ENCODE data around the gene TBC1D9.

Gene TBC1D9

DNA sequence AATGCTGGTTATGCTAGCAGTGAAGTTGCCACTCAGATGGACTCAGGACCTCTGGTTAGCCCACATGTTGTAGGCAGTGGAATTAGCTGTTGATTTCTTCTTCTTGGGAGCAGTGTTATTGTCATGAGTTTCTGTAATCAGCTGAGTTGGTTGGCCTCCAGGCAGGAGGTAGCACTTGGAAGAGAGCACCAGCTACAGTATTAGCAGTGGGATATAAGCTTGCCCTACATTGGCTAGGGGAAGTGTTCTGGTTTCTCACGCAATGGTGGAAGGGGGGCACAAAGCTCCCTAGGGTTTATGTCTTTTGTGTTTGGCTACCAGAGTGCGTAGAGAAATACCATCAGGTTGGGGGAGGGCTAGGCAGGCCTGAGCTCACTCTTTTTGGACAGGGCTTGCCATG, 153.5 kb downstream of the TBC1D9 start:
- H3K4me2 ChIP-seq (ENCODE audit: low read length): no peak overlapping the region
- WGBS (ENCODE audit: extremely low coverage, insufficient coverage, low lambda C conversion rate): no CpG with 5 or more reads among the region's 2 CpGs
- H2BK5ac ChIP-seq (ENCODE audit: low read length): no peak overlapping the region
- H4K5ac ChIP-seq (ENCODE audit: low read length): no peak overlapping the region
- no peaks in the 10 kb centered on the region for H3K79me1 ChIP-seq (ENCODE audit: low read length)
- H3K79me2 ChIP-seq (ENCODE audit: control insufficient read depth, insufficient read depth, low read length): no peaks in the 10 kb centered on the region
- no peak overlapping the region for H3K18ac ChIP-seq (ENCODE audit: low read length)
- no peak overlapping the region for H3K4ac ChIP-seq (ENCODE audit: low read depth, low read length)
- H3K4me3 ChIP-seq (ENCODE audit: low read length): no peak overlapping the region
- H2AK5ac ChIP-seq (ENCODE audit: low read length): no peak overlapping the region
- no peak for DNase-seq
- no peaks in the 10 kb centered on the region for H3K27me3 ChIP-seq (ENCODE audit: insufficient read depth, low read length, poor library complexity)
- no peak overlapping the region for H3K56ac ChIP-seq (ENCODE audit: low read length)
- H3K36me3 ChIP-seq (ENCODE audit: control insufficient read depth, insufficient read depth, low read length): no peaks in the 10 kb centered on the region
- no peak overlapping the region for H4K8ac ChIP-seq (ENCODE audit: low read depth, low read length)
- H2BK15ac ChIP-seq (replicated peaks; ENCODE audit: low read depth): no peak overlapping the region
- no peak overlapping the region for H3K9ac ChIP-seq (ENCODE audit: low read length)
- no peak overlapping the region for H3K27ac ChIP-seq (ENCODE audit: low read depth, low read length)
- no peak overlapping the region for H3K23ac ChIP-seq (ENCODE audit: low read length)
- H2BK120ac ChIP-seq (ENCODE audit: low read depth, low read length): no peak overlapping the region
- peaks cover 4% of the 10 kb centered on the region for H3K4me1 ChIP-seq (ENCODE audit: control insufficient read depth, low read depth, low read length)

DNA sequence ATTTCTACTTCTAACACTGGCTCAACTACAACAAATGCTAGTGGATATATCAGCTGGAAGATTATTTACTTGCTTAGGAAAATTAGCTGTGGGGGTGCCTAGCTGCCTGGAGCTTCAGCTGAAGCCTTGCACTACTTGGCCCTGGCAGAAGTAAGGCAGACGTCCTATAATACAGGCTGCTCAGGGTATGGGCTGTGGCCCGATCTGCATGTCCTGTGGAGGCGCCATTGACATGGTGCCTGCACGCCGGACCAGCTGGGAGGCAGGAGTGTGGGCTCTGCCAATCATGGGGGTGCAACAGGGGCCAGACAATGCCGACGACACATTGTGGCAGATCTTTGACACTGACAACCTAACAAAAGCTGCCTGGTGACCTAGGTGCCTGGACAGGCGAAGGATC, 155.8 kb downstream of the TBC1D9 start:
- DNase-seq: no peak
- Histone ChIP-seq H3K23ac (ENCODE audit: low read length) (no peak overlapping the region), H3K36me3 (ENCODE audit: control insufficient read depth, insufficient read depth, low read length) (no peaks in the 10 kb centered on the region), H3K4me3 (ENCODE audit: low read length) (no peak overlapping the region), H3K9ac (ENCODE audit: low read length) (no peak overlapping the region), H3K4ac (ENCODE audit: low read depth, low read length) (no peak overlapping the region), H3K79me1 (ENCODE audit: low read length) (no peaks in the 10 kb centered on the region), H3K79me2 (ENCODE audit: control insufficient read depth, insufficient read depth, low read length) (no peaks in the 10 kb centered on the region), H3K4me2 (ENCODE audit: low read length) (no peak overlapping the region), H3K18ac (ENCODE audit: low read length) (no peak overlapping the region), H2BK15ac (replicated peaks; ENCODE audit: low read depth) (no peak overlapping the region), H4K8ac (ENCODE audit: low read depth, low read length) (no peak overlapping the region), H2BK120ac (ENCODE audit: low read depth, low read length) (no peak overlapping the region), H3K56ac (ENCODE audit: low read length) (no peak overlapping the region), H4K5ac (ENCODE audit: low read length) (no peak overlapping the region), H2BK5ac (ENCODE audit: low read length) (no peak overlapping the region), H3K27me3 (ENCODE audit: insufficient read depth, low read length, poor library complexity) (no peaks in the 10 kb centered on the region), H3K27ac (ENCODE audit: low read depth, low read length) (no peak overlapping the region), H3K4me1 (ENCODE audit: control insufficient read depth, low read depth, low read length) (peaks cover 4% of the 10 kb centered on the region), H2AK5ac (ENCODE audit: low read length) (no peak overlapping the region)
- no CpG with 5 or more reads among the region's 8 CpGs for WGBS (ENCODE audit: extremely low coverage, insufficient coverage, low lambda C conversion rate)

DNA sequence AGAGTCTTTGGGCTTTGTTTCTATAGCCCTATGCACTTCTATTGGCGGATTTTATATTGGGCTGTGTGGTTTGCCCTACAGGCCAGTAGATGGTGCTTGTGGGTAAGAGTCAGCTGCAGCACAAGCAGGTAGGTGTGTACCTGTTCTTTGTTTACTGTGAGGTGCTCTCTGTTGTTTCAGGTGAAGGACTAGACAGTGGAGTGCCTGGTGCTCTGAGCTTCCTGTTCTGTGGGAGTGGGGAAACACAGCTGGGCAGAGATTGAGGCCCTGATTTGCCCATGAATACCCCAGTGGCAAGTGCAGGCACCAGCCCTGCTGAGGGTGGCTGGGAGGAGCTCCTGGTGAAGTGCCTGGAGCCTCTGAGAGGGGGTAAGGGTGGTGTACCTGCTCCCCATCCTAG, 161.1 kb downstream of the TBC1D9 start:
- Histone ChIP-seq H3K23ac (ENCODE audit: low read length) (no peak overlapping the region), H3K18ac (ENCODE audit: low read length) (no peak overlapping the region), H3K9ac (ENCODE audit: low read length) (no peak overlapping the region), H2BK5ac (ENCODE audit: low read length) (no peak overlapping the region), H3K4me1 (ENCODE audit: control insufficient read depth, low read depth, low read length) (no peaks in the 10 kb centered on the region), H3K79me1 (ENCODE audit: low read length) (no peaks in the 10 kb centered on the region), H4K8ac (ENCODE audit: low read depth, low read length) (no peak overlapping the region), H2BK120ac (ENCODE audit: low read depth, low read length) (no peak overlapping the region), H3K27ac (ENCODE audit: low read depth, low read length) (no peak overlapping the region), H3K27me3 (ENCODE audit: insufficient read depth, low read length, poor library complexity) (no peaks in the 10 kb centered on the region), H4K5ac (ENCODE audit: low read length) (no peak overlapping the region), H3K36me3 (ENCODE audit: control insufficient read depth, insufficient read depth, low read length) (no peaks in the 10 kb centered on the region), H2AK5ac (ENCODE audit: low read length) (no peak overlapping the region), H3K79me2 (ENCODE audit: control insufficient read depth, insufficient read depth, low read length) (no peaks in the 10 kb centered on the region), H2BK15ac (replicated peaks; ENCODE audit: low read depth) (no peak overlapping the region), H3K4ac (ENCODE audit: low read depth, low read length) (no peak overlapping the region), H3K56ac (ENCODE audit: low read length) (no peak overlapping the region), H3K4me3 (ENCODE audit: low read length) (no peak overlapping the region), H3K4me2 (ENCODE audit: low read length) (no peak overlapping the region)
- no CpG with 5 or more reads among the region's 1 CpG for WGBS (ENCODE audit: extremely low coverage, insufficient coverage, low lambda C conversion rate)
- DNase-seq: peak; percentile 79

DNA sequence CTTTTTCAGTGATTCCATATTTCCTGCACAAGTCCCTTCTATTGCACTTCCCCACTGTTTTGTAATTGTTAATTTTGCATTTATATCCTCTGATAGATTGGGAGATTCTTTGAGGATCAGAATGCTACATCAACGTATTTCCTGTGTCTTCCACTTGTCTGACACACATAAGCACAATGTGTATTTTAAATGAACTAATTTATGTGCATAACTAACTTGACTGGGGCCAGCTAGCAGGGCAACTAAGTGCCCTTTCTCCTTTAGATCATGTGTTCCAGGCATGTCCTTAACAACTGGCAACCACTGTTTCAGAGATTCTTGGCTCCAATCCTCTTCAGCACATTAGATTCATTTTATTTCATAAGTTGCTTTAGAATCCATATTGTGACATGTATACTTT, 171.7 kb downstream of the TBC1D9 start:
- WGBS (ENCODE audit: extremely low coverage, insufficient coverage, low lambda C conversion rate): no CpG with 5 or more reads among the region's 1 CpG
- no peak overlapping the region for H2BK15ac ChIP-seq (replicated peaks; ENCODE audit: low read depth)
- DNase-seq: no peak
- no peak overlapping the region for H3K23ac ChIP-seq (ENCODE audit: low read length)
- no peak overlapping the region for H3K18ac ChIP-seq (ENCODE audit: low read length)
- no peaks in the 10 kb centered on the region for H3K27me3 ChIP-seq (ENCODE audit: insufficient read depth, low read length, poor library complexity)
- H4K5ac ChIP-seq (ENCODE audit: low read length): no peak overlapping the region
- H3K4me2 ChIP-seq (ENCODE audit: low read length): no peak overlapping the region
- H3K79me2 ChIP-seq (ENCODE audit: control insufficient read depth, insufficient read depth, low read length): no peaks in the 10 kb centered on the region
- H3K4me3 ChIP-seq (ENCODE audit: low read length): no peak overlapping the region
- H4K8ac ChIP-seq (ENCODE audit: low read depth, low read length): no peak overlapping the region
- no peak overlapping the region for H3K9ac ChIP-seq (ENCODE audit: low read length)
- H2BK5ac ChIP-seq (ENCODE audit: low read length): no peak overlapping the region
- no peaks in the 10 kb centered on the region for H3K79me1 ChIP-seq (ENCODE audit: low read length)
- H3K56ac ChIP-seq (ENCODE audit: low read length): no peak overlapping the region
- no peak overlapping the region for H2BK120ac ChIP-seq (ENCODE audit: low read depth, low read length)
- H2AK5ac ChIP-seq (ENCODE audit: low read length): no peak overlapping the region
- no peak overlapping the region for H3K27ac ChIP-seq (ENCODE audit: low read depth, low read length)
- H3K4ac ChIP-seq (ENCODE audit: low read depth, low read length): no peak overlapping the region
- H3K36me3 ChIP-seq (ENCODE audit: control insufficient read depth, insufficient read depth, low read length): no peaks in the 10 kb centered on the region
- H3K4me1 ChIP-seq (ENCODE audit: control insufficient read depth, low read depth, low read length): no peaks in the 10 kb centered on the region

DNA sequence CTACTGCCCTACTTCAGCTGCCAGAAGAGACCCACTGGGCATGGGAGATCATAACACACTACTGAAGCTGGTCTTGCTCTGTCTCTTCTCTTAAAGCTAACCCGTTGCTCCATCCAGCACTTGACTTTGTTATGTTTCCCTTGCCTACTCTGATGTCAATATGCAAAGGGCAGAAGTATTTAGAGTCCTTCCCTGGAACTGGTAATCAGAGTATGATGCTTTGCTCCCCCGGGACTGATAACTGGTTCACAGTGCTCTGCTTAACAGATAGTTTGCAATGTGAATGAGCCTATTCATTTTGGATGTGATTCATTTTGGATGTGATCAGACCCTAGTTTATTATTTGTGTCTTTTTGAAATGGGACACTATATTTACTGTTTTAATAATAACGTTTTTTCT, 175.1 kb downstream of the TBC1D9 start:
- H2BK5ac ChIP-seq (ENCODE audit: low read length): no peak overlapping the region
- H3K4me3 ChIP-seq (ENCODE audit: low read length): no peak overlapping the region
- no peaks in the 10 kb centered on the region for H3K79me2 ChIP-seq (ENCODE audit: control insufficient read depth, insufficient read depth, low read length)
- H2BK120ac ChIP-seq (ENCODE audit: low read depth, low read length): no peak overlapping the region
- H3K18ac ChIP-seq (ENCODE audit: low read length): no peak overlapping the region
- H3K9ac ChIP-seq (ENCODE audit: low read length): no peak overlapping the region
- no peak overlapping the region for H3K23ac ChIP-seq (ENCODE audit: low read length)
- H3K4ac ChIP-seq (ENCODE audit: low read depth, low read length): no peak overlapping the region
- H3K79me1 ChIP-seq (ENCODE audit: low read length): no peaks in the 10 kb centered on the region
- H3K4me1 ChIP-seq (ENCODE audit: control insufficient read depth, low read depth, low read length): no peaks in the 10 kb centered on the region
- H3K27ac ChIP-seq (ENCODE audit: low read depth, low read length): no peak overlapping the region
- no peak overlapping the region for H2AK5ac ChIP-seq (ENCODE audit: low read length)
- H3K4me2 ChIP-seq (ENCODE audit: low read length): no peak overlapping the region
- no peaks in the 10 kb centered on the region for H3K36me3 ChIP-seq (ENCODE audit: control insufficient read depth, insufficient read depth, low read length)
- H3K56ac ChIP-seq (ENCODE audit: low read length): no peak overlapping the region
- WGBS (ENCODE audit: extremely low coverage, insufficient coverage, low lambda C conversion rate): no CpG with 5 or more reads among the region's 3 CpGs
- DNase-seq: no peak
- H3K27me3 ChIP-seq (ENCODE audit: insufficient read depth, low read length, poor library complexity): no peaks in the 10 kb centered on the region
- H2BK15ac ChIP-seq (replicated peaks; ENCODE audit: low read depth): no peak overlapping the region
- no peak overlapping the region for H4K8ac ChIP-seq (ENCODE audit: low read depth, low read length)
- H4K5ac ChIP-seq (ENCODE audit: low read length): no peak overlapping the region

DNA sequence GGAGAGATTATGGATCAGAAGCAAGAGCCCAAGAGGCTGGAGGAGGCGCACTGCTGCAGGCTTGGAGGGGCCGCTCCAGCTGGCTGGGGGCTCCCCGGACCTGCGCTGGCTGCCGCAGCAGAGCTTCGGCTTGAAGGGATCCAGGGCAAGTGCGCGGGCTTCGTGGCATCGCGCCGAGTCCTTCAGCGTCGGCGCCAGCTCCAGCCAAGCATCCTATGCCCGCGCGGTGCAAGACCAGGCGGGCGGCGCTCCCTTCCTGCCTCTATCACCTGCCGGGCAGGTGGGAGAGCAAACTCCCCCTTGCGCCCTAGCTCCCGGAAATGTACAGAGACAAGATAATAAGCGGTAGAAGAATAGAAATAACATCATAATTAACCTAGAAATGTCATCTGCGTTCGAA, 176.9 kb downstream of the TBC1D9 start:
- Histone ChIP-seq H3K79me2 (ENCODE audit: control insufficient read depth, insufficient read depth, low read length) (no peaks in the 10 kb centered on the region), H2BK5ac (ENCODE audit: low read length) (no peak overlapping the region), H2BK120ac (ENCODE audit: low read depth, low read length) (no peak overlapping the region), H2AK5ac (ENCODE audit: low read length) (no peak overlapping the region), H3K27ac (ENCODE audit: low read depth, low read length) (no peak overlapping the region), H3K4ac (ENCODE audit: low read depth, low read length) (no peak overlapping the region), H3K23ac (ENCODE audit: low read length) (no peak overlapping the region), H3K4me3 (ENCODE audit: low read length) (no peak overlapping the region), H4K5ac (ENCODE audit: low read length) (no peak overlapping the region), H2BK15ac (replicated peaks; ENCODE audit: low read depth) (no peak overlapping the region), H3K18ac (ENCODE audit: low read length) (no peak overlapping the region), H3K79me1 (ENCODE audit: low read length) (no peaks in the 10 kb centered on the region), H3K27me3 (ENCODE audit: insufficient read depth, low read length, poor library complexity) (no peaks in the 10 kb centered on the region), H4K8ac (ENCODE audit: low read depth, low read length) (no peak overlapping the region), H3K56ac (ENCODE audit: low read length) (no peak overlapping the region), H3K9ac (ENCODE audit: low read length) (no peak overlapping the region), H3K4me2 (ENCODE audit: low read length) (no peak overlapping the region), H3K36me3 (ENCODE audit: control insufficient read depth, insufficient read depth, low read length) (no peaks in the 10 kb centered on the region), H3K4me1 (ENCODE audit: control insufficient read depth, low read depth, low read length) (no peaks in the 10 kb centered on the region)
- WGBS (ENCODE audit: extremely low coverage, insufficient coverage, low lambda C conversion rate): no CpG with 5 or more reads among the region's 27 CpGs
- no peak for DNase-seq
